ENCODE measurements around the gene MCTP1. TPM values are rescaled to one million over a fixed set of nuclear protein-coding genes. Genes with fewer than 3 reads are reported as not detected.

Gene MCTP1
- polyA plus RNA-seq, 1 donor from 2014 or later, result 1.9 TPM

- H3K4me3 ChIP-seq (ENCODE audit: low read length), result no peak overlapping the region
- no peak overlapping the region for H3K4me2 ChIP-seq (ENCODE audit: low read length)
- H3K79me2 ChIP-seq (replicated peaks; ENCODE audit: insufficient read depth, low read length), result no peaks in the 10 kb centered on the region
- H4K20me1 ChIP-seq (ENCODE audit: insufficient read depth), result no peaks in the 10 kb centered on the region
- H3K27ac ChIP-seq (ENCODE audit: low read length), result no peak overlapping the region
- H3K9me2 ChIP-seq (ENCODE audit: insufficient read depth, low read length), result no peaks in the 10 kb centered on the region
- H3K27me3 ChIP-seq (ENCODE audit: insufficient read depth, low read depth, low read length), result no peaks in the 10 kb centered on the region
- H3K9me3 ChIP-seq (ENCODE audit: low read length), result no peaks in the 10 kb centered on the region
- peaks cover 3% of the 10 kb centered on the region for H3F3A ChIP-seq (ENCODE audit: insufficient read depth, low read length, poor library complexity, severe bottlenecking)
- no peaks in the 10 kb centered on the region for H3K36me3 ChIP-seq (ENCODE audit: insufficient read depth, low read length)
- H2AFZ ChIP-seq (ENCODE audit: low read depth, low read length), result no peak overlapping the region
- no peak for TF ChIP-seq CTCF (IDR thresholded peaks at IDR 0.05; ENCODE audit: poor library complexity, severe bottlenecking)
- no peak for TF ChIP-seq TAF1 (IDR thresholded peaks at IDR 0.05; ENCODE audit: low read depth)
- TF ChIP-seq RAD21 (conservative IDR thresholded peaks at IDR 0.05), result no peak
- no peak for TF ChIP-seq REST (IDR thresholded peaks at IDR 0.05; ENCODE audit: borderline replicate concordance)
- TF ChIP-seq SMC3 (conservative IDR thresholded peaks at IDR 0.05; ENCODE audit: poor library complexity), result no peak
- TF ChIP-seq MXI1 (conservative IDR thresholded peaks at IDR 0.05; ENCODE audit: poor library complexity, severe bottlenecking), result no peak
- no peak for TF ChIP-seq EP300 (conservative IDR thresholded peaks at IDR 0.05; ENCODE audit: poor library complexity, severe bottlenecking)
- TF ChIP-seq POLR2AphosphoS5 (IDR thresholded peaks at IDR 0.05), result no peak
- TF ChIP-seq EZH2 (IDR thresholded peaks at IDR 0.05; ENCODE audit: borderline replicate concordance, insufficient read depth, low read length, poor library complexity, severe bottlenecking), result no peak
- H3K9ac ChIP-seq (ENCODE audit: low read length), result no peak overlapping the region
These were observed 120.0 kb downstream of the MCTP1 start for GRCh38 chr5:95164861-95165260.

GRCh38 chr5:95163079-95163478 is 121.8 kb downstream of the MCTP1 start:
- Histone ChIP-seq H3F3A (ENCODE audit: insufficient read depth, low read length, poor library complexity, severe bottlenecking) (peaks cover 3% of the 10 kb centered on the region), H2AFZ (ENCODE audit: low read depth, low read length) (no peak overlapping the region), H3K79me2 (replicated peaks; ENCODE audit: insufficient read depth, low read length) (no peaks in the 10 kb centered on the region), H4K20me1 (ENCODE audit: insufficient read depth) (no peaks in the 10 kb centered on the region), H3K4me2 (ENCODE audit: low read length) (no peak overlapping the region), H3K27me3 (ENCODE audit: insufficient read depth, low read depth, low read length) (no peaks in the 10 kb centered on the region), H3K9me2 (ENCODE audit: insufficient read depth, low read length) (no peaks in the 10 kb centered on the region), H3K36me3 (ENCODE audit: insufficient read depth, low read length) (no peaks in the 10 kb centered on the region), H3K4me3 (ENCODE audit: low read length) (peak overlapping the region; percentile 1), H3K27ac (ENCODE audit: low read length) (peak overlapping the region; percentile 56), H3K9me3 (ENCODE audit: low read length) (no peaks in the 10 kb centered on the region), H3K9ac (ENCODE audit: low read length) (no peak overlapping the region)
- no peak for TF ChIP-seq RAD21 (conservative IDR thresholded peaks at IDR 0.05)
- no peak for TF ChIP-seq EZH2 (IDR thresholded peaks at IDR 0.05; ENCODE audit: borderline replicate concordance, insufficient read depth, low read length, poor library complexity, severe bottlenecking)
- TF ChIP-seq SMC3 (conservative IDR thresholded peaks at IDR 0.05; ENCODE audit: poor library complexity), result no peak
- TF ChIP-seq TAF1 (IDR thresholded peaks at IDR 0.05; ENCODE audit: low read depth), result no peak
- no peak for TF ChIP-seq POLR2AphosphoS5 (IDR thresholded peaks at IDR 0.05)
- no peak for TF ChIP-seq EP300 (conservative IDR thresholded peaks at IDR 0.05; ENCODE audit: poor library complexity, severe bottlenecking)
- no peak for TF ChIP-seq MXI1 (conservative IDR thresholded peaks at IDR 0.05; ENCODE audit: poor library complexity, severe bottlenecking)
- no peak for TF ChIP-seq CTCF (IDR thresholded peaks at IDR 0.05; ENCODE audit: poor library complexity, severe bottlenecking)
- TF ChIP-seq REST (IDR thresholded peaks at IDR 0.05; ENCODE audit: borderline replicate concordance), result no peak

All from neural cell (in vitro differentiated cells).